Measurements from ENCODE around the gene RASA4B. TPM values are rescaled to one million over a fixed set of nuclear protein-coding genes. Genes with fewer than 3 reads are reported as not detected.

Gene RASA4B
- total and polyA plus RNA-seq, 2 of the 4 experiments (the other 2 are of a cell fraction): 1.8 to 7.7 TPM

DNA sequence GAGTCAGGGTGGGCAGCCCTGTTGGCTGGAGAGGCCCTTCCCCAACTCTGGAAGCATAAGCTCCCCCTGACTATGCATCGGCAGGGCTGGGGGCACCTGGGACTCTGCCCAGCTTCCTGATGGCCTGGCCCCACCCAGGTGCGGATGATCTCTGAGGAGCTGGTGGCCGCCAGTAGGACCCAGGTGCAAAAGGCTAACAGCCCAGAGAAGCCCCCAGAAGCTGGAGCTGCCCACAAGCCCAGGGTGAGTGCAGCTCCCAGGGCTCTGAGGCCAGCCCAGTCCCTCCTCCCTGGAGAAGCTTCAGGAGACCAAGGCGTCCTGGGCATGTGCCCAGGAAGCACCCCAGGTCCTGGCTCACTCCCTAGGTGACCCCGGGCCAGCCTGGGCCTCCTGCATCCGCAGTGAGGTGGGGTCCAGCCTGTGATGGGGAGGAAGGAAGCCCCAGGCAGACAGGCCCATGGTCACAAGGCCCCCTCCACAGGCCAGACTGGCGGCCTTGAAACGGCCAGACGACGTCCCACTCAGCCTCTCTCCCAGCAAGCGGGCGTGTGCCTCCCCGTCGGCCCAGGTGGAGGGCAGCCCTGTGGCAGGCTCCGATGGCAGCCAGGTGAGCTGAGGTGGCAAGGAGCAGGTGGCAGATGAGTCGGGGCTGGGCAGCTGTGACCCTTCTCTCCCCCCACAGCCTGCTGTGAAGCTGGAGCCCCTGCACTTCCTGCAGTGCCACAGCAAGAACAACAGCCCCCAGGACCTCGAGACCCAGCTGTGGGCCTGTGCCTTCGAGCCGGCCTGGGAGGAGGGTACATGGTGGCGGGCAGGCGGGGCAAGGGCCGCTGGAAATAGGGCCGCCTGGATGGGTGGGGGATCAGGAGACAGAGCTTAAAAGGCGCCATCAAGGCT is 49.7 kb downstream of the RASA4B start:
- Histone ChIP-seq H2BK15ac (ENCODE audit: low read depth, low read length) (no peak overlapping the region), H3K4me2 (ENCODE audit: low read depth, low read length) (no peak overlapping the region), H3K4me1 (ENCODE audit: control insufficient read depth, insufficient read depth, low read length) (peaks cover 6% of the 10 kb centered on the region), H2BK5ac (ENCODE audit: low read depth, low read length, poor library complexity, severe bottlenecking) (no peak overlapping the region), H4K91ac (ENCODE audit: insufficient read depth, low read depth, low read length) (no peak overlapping the region), H2BK120ac (ENCODE audit: low read depth, low read length) (no peak overlapping the region), H2AFZ (replicated peaks; ENCODE audit: low read length, poor library complexity) (no peak overlapping the region), H3K14ac (replicated peaks; ENCODE audit: low read depth, low read length) (no peak overlapping the region), H3K27me3 (ENCODE audit: control insufficient read depth, insufficient read depth, low read length) (no peaks in the 10 kb centered on the region), H3K79me1 (ENCODE audit: low read depth in 1 of 2, low read length in 2 of 2) (peaks cover 21 to 47% of the 10 kb centered on the region in 2 experiments), H3K23ac (ENCODE audit: low read depth, low read length) (no peak overlapping the region), H4K20me1 (ENCODE audit: insufficient read depth, low read length) (peaks cover 11% of the 10 kb centered on the region), H3K18ac (ENCODE audit: low read depth, low read length) (no peak overlapping the region), H3K9me1 (ENCODE audit: insufficient read depth, low read length) (peaks cover 14% of the 10 kb centered on the region), H4K5ac (ENCODE audit: low read depth, low read length) (no peak overlapping the region), H3K4ac (ENCODE audit: low read depth, low read length) (no peak overlapping the region), H2BK20ac (ENCODE audit: low read depth, low read length) (no peak overlapping the region), H4K8ac (ENCODE audit: low read depth in 2 of 2, low read length in 2 of 2) (no peak overlapping the region), H2AK5ac (ENCODE audit: low read depth, low read length) (0 out of 2 replicates have a peak overlapping the region, but pooled peaks have one; percentile 47), H3K9me3 (ENCODE audit: control insufficient read depth, insufficient read depth, low read length) (no peaks in the 10 kb centered on the region), H3K36me3 (ENCODE audit: control insufficient read depth, insufficient read depth, low read length) (peaks cover 30% of the 10 kb centered on the region), H3K27ac (ENCODE audit: insufficient read depth, low read length) (no peak overlapping the region), H2AK9ac (replicated peaks; ENCODE audit: low read depth, low read length, poor library complexity) (no peak overlapping the region), H3K9ac (ENCODE audit: low read depth, low read length) (no peak overlapping the region), H3K56ac (ENCODE audit: extremely low read depth, insufficient read depth, low read length) (no peak overlapping the region), H3K4me3 (ENCODE audit: insufficient read depth, low read depth, low read length) (no peak overlapping the region)
- 100% methylated on average over 6 of the region's 24 CpGs; no CpG with 5 or more reads in 1 of the 2 experiments for WGBS, 2 experiments (ENCODE audit: extremely low coverage in 2 of 2, insufficient read length in 1 of 2)
- intact Hi-C loops (cut with micrococcal nuclease) (no loop called here), dilution Hi-C loops (cut with HindIII; ENCODE audit: low sequenced_read_pairs, unreplicated experiment) (no loop called here), in situ Hi-C loops (cut with MboI; ENCODE audit: low sequenced_read_pairs) (no loop called here)
- no TSS peak for BruUV-seq (replicated peaks)
- ChIA-PET POLR2A (ENCODE audit: unreplicated experiment) (no interaction called here), CTCF (interaction anchor here (0.6 to 1.3 kb wide), 4 partner anchors 10 to 1626 kb away, joined by 3 to 7 read pairs (median 5); no protein-coding TSS in a partner anchor)
- ATAC-seq (ENCODE audit: low read depth) (no peak), DNase-seq (no peak)
- TF ChIP-seq, protein P1, sequence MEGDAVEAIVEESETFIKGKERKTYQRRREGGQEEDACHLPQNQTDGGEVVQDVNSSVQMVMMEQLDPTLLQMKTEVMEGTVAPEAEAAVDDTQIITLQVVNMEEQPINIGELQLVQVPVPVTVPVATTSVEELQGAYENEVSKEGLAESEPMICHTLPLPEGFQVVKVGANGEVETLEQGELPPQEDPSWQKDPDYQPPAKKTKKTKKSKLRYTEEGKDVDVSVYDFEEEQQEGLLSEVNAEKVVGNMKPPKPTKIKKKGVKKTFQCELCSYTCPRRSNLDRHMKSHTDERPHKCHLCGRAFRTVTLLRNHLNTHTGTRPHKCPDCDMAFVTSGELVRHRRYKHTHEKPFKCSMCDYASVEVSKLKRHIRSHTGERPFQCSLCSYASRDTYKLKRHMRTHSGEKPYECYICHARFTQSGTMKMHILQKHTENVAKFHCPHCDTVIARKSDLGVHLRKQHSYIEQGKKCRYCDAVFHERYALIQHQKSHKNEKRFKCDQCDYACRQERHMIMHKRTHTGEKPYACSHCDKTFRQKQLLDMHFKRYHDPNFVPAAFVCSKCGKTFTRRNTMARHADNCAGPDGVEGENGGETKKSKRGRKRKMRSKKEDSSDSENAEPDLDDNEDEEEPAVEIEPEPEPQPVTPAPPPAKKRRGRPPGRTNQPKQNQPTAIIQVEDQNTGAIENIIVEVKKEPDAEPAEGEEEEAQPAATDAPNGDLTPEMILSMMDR (conservative IDR thresholded peaks at IDR 0.05; ENCODE audit: low read depth, low read length): no peak
- TF ChIP-seq FOS (IDR thresholded peaks at IDR 0.05; ENCODE audit: low read depth, low read length) (no peak), BHLHE40 (IDR thresholded peaks at IDR 0.05; ENCODE audit: low read depth, low read length) (no peak), NFE2L2 (IDR thresholded peaks at IDR 0.05; ENCODE audit: low read depth, low read length) (no peak), RFX5 (IDR thresholded peaks at IDR 0.05; ENCODE audit: low read depth, low read length) (no peak), CHD1 (IDR thresholded peaks at IDR 0.05; ENCODE audit: low read depth, low read length) (no peak), MAZ (IDR thresholded peaks at IDR 0.05; ENCODE audit: borderline replicate concordance, low read depth, low read length) (no peak), SMC3 (IDR thresholded peaks at IDR 0.05; ENCODE audit: low read depth, low read length) (no peak), RAD21 (IDR thresholded peaks at IDR 0.05; ENCODE audit: low read length) (no peak), POLR2A (IDR thresholded peaks at IDR 0.05; ENCODE audit: low read depth, low read length) (no peak), RCOR1 (IDR thresholded peaks at IDR 0.05; ENCODE audit: insufficient replicate concordance, low read length) (no peak)
- TF ChIP-seq, protein P2, sequence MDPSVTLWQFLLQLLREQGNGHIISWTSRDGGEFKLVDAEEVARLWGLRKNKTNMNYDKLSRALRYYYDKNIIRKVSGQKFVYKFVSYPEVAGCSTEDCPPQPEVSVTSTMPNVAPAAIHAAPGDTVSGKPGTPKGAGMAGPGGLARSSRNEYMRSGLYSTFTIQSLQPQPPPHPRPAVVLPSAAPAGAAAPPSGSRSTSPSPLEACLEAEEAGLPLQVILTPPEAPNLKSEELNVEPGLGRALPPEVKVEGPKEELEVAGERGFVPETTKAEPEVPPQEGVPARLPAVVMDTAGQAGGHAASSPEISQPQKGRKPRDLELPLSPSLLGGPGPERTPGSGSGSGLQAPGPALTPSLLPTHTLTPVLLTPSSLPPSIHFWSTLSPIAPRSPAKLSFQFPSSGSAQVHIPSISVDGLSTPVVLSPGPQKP (IDR thresholded peaks at IDR 0.05; ENCODE audit: borderline replicate concordance, low read depth, low read length): no peak
- TF ChIP-seq, protein P3, sequence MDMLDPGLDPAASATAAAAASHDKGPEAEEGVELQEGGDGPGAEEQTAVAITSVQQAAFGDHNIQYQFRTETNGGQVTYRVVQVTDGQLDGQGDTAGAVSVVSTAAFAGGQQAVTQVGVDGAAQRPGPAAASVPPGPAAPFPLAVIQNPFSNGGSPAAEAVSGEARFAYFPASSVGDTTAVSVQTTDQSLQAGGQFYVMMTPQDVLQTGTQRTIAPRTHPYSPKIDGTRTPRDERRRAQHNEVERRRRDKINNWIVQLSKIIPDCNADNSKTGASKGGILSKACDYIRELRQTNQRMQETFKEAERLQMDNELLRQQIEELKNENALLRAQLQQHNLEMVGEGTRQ (IDR thresholded peaks at IDR 0.05; ENCODE audit: low read depth, low read length): no peak
